SIG-M5 treated with dmso at 0.1 percent for 504 hours (cell line): ENCODE data around the gene TAF4.

Experiments
- DNase-seq: peaks from one replicate; lab custom pipeline; 2025; ENCODE audit not compliant: unreplicated experiment; lab: John Stamatoyannopoulos, UW

Gene TAF4

DNA sequence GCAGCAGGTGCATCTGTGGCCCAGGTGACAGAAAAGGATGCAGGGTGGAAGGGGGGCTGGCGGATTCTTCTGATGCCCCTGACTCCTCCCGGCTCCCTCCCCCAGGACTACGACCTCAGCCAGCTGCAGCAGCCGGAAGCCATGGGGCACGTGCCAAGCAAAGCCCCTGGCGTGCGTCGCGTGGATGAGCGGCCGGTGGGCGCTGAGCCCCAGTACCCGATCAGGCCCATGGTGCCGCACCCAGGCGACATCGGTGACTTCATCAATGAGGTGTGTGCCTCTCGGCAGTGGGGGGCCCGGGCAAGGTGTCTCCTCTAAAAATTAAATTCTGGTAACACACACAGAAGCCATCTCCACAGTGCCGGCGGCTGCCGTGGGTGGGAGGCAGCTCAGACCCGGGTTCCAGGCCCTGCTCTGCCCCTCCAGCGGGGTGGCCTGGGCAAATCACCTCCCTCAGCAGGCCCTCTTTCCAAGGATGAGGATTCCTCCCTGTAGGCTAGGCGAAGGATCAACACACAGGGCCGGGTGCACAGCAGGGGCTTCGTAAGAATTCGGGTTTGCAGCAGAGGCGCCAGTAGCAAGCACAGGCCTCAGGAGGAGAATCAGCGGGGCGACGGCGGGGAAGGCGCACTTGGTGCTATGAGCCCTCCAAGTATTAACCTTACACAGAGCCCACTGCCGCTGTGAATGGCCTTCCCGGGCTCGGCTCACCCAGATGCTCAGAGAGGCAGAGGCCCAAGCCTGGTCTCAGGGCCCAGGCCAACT is 131.5 kb downstream of the TAF4 start:
- no peak for DNase-seq

DNA sequence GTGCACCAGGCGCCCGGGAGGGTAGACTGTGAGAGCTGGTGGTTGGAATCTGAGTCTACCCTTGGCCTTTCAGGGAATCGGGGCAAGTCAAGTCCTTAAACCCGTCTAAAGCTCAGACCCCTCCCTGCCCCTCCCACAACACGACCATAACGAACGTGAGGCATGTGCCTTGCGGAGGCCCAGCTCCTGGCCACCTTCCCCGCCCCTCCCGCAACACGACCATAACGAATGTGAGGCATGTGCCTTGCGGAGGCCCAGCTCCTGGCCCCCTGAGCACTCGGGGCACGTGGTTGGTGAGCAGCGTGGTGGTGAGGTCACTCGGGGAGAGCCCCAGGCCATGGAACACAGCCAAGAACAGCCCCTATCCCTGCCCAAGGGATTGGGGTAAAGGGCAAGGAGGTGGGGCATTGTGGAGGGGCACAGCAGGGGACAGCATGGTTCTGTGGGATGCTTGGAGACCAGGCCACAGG is 132.2 kb downstream of the TAF4 start:
- no peak for DNase-seq

DNA sequence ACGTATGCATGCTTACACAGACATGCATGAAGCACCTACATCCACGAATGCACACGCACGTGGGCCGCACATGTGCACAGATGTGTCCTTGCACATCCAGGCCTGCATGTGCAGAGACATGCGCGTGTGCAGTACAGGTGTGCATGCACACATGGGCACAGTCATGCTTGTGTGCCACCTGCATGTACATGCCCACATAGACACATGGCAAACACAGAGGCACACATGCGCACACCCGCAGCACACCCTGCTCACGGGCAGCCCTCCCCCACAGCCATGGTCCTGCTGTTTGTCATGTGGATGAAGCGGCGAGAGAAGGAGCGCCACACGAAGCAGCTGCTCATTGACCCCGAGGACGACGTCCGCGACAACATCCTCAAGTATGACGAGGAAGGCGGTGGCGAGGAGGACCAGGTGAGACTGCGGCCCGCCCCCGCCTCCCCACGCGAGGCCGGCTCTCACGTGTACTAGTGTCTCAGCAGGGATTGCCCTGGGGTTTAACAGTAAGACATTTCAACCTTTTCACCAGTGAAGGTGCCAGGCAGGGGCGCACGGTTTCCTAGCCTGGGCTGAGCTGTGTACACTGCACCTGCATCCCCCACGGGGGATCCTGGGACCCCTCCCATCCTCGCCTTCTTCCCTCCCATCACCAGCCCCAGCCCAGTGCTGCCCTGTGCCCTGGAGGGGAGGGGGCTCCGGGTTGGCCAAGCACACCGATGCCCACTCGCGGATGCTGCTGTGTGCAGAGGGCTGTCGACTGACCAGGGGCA is 132.8 kb downstream of the TAF4 start:
- DNase-seq, result no peak

DNA sequence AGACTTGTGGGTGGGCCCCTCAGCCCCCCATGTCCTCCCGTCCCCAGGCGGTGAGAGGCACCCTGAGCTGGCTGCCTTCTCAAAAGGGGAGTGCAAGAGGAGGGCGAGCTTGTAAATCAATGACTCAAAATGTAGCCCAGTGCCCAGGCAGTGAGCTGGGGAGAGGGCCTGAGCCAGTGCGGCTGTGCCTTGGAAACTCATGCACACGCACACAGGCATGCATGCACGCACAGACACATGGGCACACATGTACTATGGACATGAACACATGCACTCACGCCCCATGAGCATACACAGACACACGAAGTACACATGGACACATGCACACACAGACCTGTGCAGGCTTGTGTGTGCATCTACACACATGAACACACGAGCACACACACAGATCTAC is 133.5 kb downstream of the TAF4 start:
- no peak for DNase-seq

DNA sequence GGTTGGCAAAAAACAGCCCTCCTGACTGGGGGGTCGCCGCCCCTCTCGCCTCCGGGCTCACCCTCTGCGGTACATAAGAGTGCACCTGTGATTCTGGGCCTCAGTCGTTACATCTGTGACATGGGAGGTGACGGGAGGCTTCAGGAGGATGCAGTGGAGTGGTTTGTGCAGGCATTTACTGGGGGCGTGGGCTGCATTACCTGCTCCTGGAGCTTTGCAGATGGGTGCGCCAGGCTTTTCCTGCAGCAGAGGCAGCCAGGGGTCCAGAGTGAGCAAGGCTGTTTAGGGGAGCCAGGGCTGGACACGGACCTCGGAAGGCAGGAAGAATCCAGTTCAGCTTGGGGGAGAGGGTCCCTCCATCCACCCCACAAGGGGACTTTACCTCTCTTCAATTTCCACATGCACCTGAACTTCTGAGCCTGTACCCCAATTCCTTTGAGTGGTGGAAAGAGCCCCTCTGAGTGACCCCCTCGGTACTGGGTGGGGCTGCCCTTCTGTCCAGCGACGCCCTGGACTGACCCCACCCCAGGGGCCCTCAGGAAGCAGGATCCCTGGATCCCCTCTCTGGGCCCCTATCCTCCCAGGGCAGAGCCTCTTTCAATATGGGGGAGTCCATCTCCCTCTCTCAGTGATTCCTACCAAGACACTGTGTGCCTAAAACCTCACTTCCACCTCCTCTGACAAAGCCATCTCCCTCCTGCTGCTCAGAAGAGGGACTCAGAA is 134.0 kb downstream of the TAF4 start:
- no peak for DNase-seq

DNA sequence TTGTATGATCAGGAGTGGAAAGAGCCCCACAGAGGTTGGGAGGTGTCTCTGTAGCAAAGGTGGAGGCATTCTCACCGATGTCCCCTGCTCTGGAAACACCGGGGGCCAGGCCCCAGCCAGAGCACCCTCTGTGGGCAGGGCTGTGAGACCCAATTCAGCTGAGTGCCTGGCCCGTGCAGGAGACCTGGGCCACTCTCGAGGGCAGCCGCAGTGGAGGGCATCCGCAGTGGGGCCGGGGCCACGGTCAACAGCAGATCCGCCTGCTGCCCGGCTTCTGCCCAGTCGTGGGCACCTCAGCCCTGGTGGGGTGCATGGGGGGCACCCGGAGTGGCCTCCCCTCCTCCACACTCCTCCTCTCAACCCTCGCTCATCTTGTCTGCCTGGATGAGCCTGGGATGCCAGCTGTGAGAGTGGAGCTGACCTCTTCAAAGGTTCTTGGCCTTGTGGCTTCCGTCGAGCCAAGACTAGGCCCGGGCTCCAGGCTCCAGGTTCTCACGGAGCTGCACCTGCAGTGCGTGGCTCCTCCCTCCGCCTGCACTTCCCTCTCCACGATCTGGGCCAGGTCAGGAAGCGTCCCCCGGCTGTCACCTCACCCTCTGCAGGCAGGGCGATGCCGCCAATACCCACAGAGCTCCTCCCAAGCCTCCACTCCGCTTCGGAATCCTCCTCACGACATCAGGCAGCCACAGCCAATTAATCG is 134.8 kb downstream of the TAF4 start:
- DNase-seq, result no peak

DNA sequence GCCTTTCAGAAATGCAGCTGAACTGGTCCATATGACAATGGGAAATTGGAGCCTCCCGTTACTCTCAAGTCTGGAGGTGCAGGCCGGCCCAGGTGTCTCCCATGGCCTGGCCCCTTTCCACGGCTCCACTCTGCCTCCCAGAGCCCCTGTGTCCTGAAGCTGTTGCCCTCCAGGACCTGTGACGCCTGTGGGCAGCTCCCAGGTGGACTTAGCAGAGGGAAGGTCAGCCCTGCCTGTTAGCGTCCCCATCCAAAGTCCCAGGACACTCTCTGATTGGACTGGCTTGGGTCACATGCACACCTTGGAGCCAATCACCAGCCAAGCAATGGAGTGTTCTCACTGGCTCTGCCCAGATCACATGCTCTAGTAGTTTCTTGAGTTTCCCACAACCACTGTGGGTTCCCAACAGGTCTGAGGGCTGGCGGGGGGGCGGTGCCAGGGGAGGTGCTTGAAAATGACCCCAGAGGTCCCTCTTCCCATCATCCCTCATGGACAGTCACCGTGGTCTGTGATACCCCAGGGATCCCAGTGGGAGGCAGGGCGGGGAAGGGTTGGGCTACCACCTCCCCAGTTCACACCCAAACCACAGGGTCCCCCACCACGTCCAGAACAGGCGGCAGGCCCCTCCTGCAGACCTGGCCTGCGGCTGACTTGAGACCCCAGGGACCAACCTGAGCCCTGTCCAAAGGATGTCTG is 135.6 kb downstream of the TAF4 start:
- DNase-seq, result no peak

DNA sequence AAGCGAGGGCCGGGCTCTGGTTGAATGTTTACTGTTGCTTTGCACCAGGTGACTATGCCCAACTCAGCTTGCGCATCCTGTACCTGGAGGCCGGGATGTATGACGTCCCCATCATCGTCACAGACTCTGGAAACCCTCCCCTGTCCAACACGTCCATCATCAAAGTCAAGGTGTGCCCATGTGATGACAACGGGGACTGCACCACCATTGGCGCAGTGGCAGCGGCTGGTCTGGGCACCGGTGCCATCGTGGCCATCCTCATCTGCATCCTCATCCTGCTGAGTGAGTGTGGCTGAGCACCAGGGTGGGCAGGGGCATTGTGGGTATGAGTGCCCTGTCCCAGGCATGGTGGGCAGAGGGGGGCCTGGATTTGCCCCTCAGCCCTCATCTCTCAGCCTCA is 136.1 kb downstream of the TAF4 start:
- no peak for DNase-seq

DNA sequence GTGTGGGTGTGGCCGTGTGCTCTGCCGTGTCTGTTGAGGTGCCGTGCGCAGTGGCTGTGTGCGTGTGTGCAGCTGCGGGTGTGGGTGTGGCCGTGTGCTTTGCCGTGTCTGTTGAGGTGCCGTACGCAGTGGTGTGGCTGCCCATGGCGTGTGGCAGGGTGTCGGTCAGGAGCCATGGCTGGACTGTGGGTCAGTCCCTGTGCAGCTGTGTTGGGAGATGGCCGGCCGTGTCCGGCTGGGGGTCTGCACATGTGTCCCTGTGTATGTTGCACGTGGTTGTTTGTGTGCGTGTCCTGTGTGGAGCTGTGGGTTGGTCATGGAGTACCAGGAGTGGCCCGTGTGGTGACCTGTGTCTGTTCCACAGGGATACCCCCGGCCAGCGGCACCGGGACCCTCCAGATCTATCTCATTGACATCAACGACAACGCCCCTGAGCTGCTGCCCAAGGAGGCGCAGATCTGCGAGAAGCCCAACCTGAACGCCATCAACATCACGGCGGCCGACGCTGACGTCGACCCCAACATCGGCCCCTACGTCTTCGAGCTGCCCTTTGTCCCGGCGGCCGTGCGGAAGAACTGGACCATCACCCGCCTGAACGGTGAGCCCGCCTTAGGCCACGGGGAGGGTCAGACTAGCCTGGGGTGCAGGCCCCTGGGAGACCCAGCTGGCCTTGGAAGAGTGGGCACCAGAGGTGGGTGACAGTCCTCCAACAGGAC is 137.7 kb downstream of the TAF4 start:
- DNase-seq, result no peak

DNA sequence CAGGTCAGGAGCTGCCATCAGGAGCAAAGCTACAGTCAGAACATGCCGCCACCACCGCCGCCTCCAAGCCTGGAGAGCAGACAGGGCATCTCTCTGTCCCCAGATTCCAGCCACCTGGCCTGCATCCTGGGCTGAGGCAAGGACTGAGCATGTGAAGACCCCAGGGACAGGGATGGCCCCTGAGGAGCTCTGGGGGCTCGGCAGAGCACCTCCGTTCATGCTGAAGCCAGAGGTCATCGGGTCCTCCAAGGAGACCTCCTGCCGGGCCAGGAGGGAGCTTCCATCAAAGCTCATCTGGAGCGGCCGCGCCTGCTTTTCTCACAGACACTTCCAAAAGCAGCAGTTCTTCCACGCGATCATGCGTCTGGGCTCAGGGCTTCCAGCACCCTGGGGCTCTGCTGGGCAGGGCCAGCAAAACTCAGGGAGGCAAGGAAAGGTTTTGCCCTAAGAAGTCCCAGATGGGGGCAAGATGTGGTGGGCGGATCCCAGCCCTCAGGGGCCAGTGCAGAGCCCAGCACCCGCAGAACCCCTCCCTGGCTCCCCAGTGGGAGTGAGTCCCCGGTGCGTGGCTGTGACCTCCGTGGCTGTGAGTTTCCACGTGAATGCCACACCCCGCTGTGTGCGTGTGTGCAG is 138.4 kb downstream of the TAF4 start:
- DNase-seq, result no peak

DNA sequence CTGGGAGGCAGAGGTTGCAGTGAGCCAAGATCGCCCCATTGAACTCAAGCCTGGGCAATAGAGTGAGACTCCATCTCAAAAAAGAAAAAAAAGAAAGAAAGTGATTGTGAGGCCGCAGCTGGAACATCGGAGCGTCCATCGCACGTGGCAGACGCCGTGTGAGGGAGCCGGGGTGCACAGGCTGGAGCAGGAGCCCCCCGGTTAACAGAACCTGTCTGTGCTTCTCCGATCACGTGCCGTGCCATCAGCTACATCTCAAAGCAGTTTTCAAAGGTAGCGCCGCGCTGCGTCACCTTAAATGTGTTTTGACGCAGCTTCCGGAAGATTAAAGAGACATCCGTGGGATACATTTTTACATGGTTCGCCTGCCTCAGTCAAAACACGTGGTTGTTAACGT is 138.9 kb downstream of the TAF4 start:
- DNase-seq, result no peak

DNA sequence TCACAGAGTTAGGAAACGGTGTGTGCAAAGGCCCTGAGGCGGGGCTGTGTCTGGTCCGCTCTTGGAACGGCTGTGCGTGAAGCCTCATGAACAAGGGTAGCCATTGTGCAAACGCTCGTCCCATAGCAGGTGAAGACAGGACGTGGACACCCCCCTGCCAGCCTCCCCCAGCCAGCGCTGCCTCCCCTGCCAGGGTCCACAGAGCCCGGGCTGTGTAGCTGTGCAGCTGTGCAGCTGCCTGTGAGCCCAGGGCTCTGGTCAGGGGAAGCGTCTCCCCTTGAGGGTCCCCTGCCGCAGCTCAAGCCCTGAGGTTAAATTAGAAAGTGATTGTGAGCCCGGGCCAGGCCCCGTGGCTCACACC is 139.4 kb downstream of the TAF4 start:
- no peak for DNase-seq

DNA sequence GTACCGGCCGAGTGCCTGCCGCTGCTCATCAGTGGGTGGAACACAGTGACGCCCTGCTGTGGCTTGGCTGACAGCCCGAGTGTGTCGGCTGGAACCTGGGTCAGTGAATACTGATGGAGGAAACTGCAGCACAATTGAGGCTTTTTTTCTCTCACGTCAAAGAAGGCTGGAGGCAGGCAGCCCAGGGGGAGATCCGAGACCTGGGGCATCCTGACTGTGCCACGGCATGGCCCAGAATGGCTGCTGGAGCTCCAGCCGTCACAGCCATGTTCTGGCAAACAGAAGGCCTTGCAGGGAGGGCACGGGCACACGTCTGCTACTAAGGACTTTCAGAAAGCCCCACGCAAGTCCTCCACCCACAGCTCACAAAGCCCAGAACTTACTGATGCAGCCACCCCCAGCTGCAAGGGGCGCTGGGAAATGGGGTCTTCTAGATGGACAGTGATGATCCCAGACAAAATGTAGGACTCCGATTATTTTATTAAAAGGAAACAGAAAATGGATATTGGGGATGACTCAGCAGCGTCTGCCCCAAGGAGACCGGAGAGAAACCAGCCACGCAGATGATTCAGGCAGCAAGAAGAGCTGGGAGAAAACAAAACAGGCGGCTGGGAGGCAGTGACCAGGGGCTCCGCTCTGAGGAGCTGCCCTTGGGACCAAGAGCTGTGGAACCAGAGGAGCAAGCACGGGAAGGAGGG is 140.0 kb downstream of the TAF4 start:
- DNase-seq, result no peak

DNA sequence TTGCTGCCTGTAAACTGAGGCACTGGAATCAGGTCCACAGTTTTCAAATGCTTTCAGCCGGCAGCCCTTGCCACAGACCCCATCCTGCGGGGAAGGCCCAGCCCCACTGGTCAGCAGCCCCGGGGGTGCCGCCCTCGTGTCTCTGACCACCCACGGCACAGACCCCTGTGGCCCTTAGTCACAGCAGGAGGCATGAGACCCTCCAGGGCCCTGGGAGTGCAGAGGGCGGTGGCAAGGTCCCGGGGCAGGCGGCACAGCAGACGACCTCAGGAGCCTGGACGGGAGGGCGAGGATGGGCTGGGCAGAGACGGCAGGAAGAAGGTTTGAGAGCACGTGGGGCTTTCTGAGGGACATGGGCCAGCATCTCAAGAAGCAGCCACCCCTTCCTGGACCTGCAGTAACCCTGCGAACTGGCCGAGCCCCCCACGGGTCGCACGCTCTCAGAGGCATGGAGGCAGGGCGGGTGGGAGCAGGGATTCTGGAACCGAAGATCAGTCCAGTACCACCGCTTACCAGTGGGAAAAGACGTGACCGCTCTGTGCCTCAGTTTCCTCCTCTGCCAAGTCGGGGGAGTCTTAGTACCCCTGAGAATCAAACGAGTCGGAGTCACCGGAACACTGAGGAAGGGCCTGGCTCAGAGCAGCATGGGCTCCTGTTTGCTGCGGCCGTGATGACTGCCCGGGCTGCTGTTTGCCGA is 140.7 kb downstream of the TAF4 start:
- no peak for DNase-seq
